HepG2 (cell line): ENCODE results near the gene TP53. TPM values are rescaled to one million over a fixed set of nuclear protein-coding genes. Genes with fewer than 3 reads are reported as not detected.

Experiments used
- ATF2 ChIP-seq: sonication (generic); formaldehyde crosslinking; IDR thresholded peaks from 2 replicates; pipeline ENCODE4 v1.4.0; 2020; ENCODE audit warnings: missing genetic modification reagents
- ERF ChIP-seq: IDR thresholded peaks from 2 replicates; pipeline ENCODE4 v1.6.1; 2018; ENCODE audit warnings: missing biosample characterization, missing genetic modification reagents
- FOXP1 ChIP-seq, 2 experiments: fragments of 450-650 bp in 1 of 2; IDR thresholded peaks; 2 replicates each; pipeline ENCODE4 v1.6.1; 2017 to 2018; ENCODE audit warnings: antibody characterized with exemption in 1 of 2
- HNRNPLL ChIP-seq: fragments of 200-400 bp; formaldehyde crosslinking; IDR thresholded peaks from 2 replicates; pipeline ENCODE4 v1.6.1; 2017; ENCODE audit warnings: mild to moderate bottlenecking, low read depth, low read length; ENCODE audit not compliant: poor library complexity, severe bottlenecking
- SMC3 ChIP-seq: IDR thresholded peaks from 2 replicates; pipeline ENCODE4 v1.6.1; 2011; ENCODE audit warnings: low read length, improper control_type of control experiment
- SOX13 ChIP-seq, 3 experiments: fragments of 450-650 bp in 1 of 3; sonication (generic) in 1 of 3; formaldehyde crosslinking in 1 of 3; IDR thresholded peaks in 2 of 3; conservative IDR thresholded peaks in 1 of 3; 2 replicates each; pipeline versions ENCODE4 v1.5.0 to v1.6.1; 2016 to 2020; ENCODE audit warnings: antibody characterized with exemption in 1 of 3, mild to moderate bottlenecking in 1 of 3, missing compliant biosample characterization in 1 of 3, missing genetic modification reagents in 1 of 3, moderate library complexity in 1 of 3
- THRA ChIP-seq: sonication (generic); formaldehyde crosslinking; IDR thresholded peaks from 2 replicates; pipeline ENCODE4 v1.4.0; 2020; ENCODE audit warnings: missing genetic modification reagents, borderline replicate concordance
- YEATS2 ChIP-seq: sonication (generic); formaldehyde crosslinking; IDR thresholded peaks from 2 replicates; pipeline ENCODE4 v1.4.0; 2020; ENCODE audit warnings: missing genetic modification reagents, borderline replicate concordance
- ZBTB39 ChIP-seq: sonication (generic); formaldehyde crosslinking; IDR thresholded peaks from 2 replicates; pipeline ENCODE4 v1.5.0; 2020; ENCODE audit warnings: missing genetic modification reagents
- ZNF124 ChIP-seq: sonication (generic); formaldehyde crosslinking; IDR thresholded peaks from 2 replicates; pipeline ENCODE4 v1.4.0; 2020; ENCODE audit warnings: missing genetic modification reagents
- ZNF160 ChIP-seq: sonication (generic); formaldehyde crosslinking; IDR thresholded peaks from 2 replicates; pipeline ENCODE4 v1.8.0; 2022; ENCODE audit warnings: mild to moderate bottlenecking, inconsistent platforms, missing genetic modification reagents
- ZNF570 ChIP-seq: sonication (generic); formaldehyde crosslinking; IDR thresholded peaks from 2 replicates; pipeline ENCODE4 v1.4.0; 2020; ENCODE audit warnings: mild to moderate bottlenecking, missing genetic modification reagents, borderline replicate concordance
- ZNF704 ChIP-seq: sonication (generic); formaldehyde crosslinking; IDR thresholded peaks from 2 replicates; pipeline ENCODE4 v1.8.1; 2023; ENCODE audit warnings: mild to moderate bottlenecking, inconsistent platforms, moderate library complexity, missing genetic modification reagents, borderline replicate concordance
- ZNF800 ChIP-seq: sonication (generic); formaldehyde crosslinking; IDR thresholded peaks from 2 replicates; pipeline ENCODE4 v1.4.0; 2020; ENCODE audit warnings: missing genetic modification reagents
- ZSCAN9 ChIP-seq: IDR thresholded peaks from 2 replicates; pipeline ENCODE4 v1.6.1; 2016; ENCODE audit warnings: borderline replicate concordance
- polyA plus RNA-seq, 8 experiments: library from polyadenylated mRNA; depleted of rRNA in 3 of 8; stranded (reverse) in 7 of 8; unstranded in 1 of 8; fragments of >200 nt; fragmentation: Illumina TruSeq in 4 of 8; extraction: Trizol in 4 of 8; gene quantifications; 2 replicates each; pipeline versions ENCODE4 v1.2.1 to v1.2.3, GENCODE V29; 2011 to 2016; ENCODE audit warnings: low read depth in 4 of 8, missing spikeins in 1 of 8, mixed read lengths in 1 of 8; ENCODE audit not compliant: insufficient read depth in 1 of 8
- total RNA-seq, 5 experiments: library from RNA; depleted of rRNA; stranded (reverse); fragments of >200 nt; fragmentation: Illumina TruSeq; extraction: Trizol; gene quantifications; 2 replicates each; pipeline ENCODE4 v1.2.3, GENCODE V29; 2016; ENCODE audit warnings: low read depth in 1 of 5

The TP53 gene
- total and polyA plus RNA-seq, 2 of the 13 experiments (the other 11 are each of a cell fraction or from before 2014, with no cell fraction given), result 17.1 to 29.9 TPM

- TF ChIP-seq ZBTB39 (CRISPR knock-in tag) (no peak), FOXP1 (IDR thresholded peaks at IDR 0.05) (no peak), FOXP1 (CRISPR knock-in tag; IDR thresholded peaks at IDR 0.05) (0 out of 2 replicates have a peak, but pooled peaks have one; percentile 9), THRA (0 out of 2 replicates have a peak, but pooled peaks have one; percentile 7), ATF2 (CRISPR knock-in tag) (no peak; the same call in 1 of the 2 replicates), ZSCAN9 (CRISPR knock-in tag) (peak; percentile 22; the same call in 1 of the 2 replicates), HNRNPLL (peak; percentile 64), YEATS2 (CRISPR knock-in tag) (peak; percentile 53; the same call in 1 of the 2 replicates), SMC3 (no peak), SOX13 (IDR thresholded peaks at IDR 0.05) (no peak), SOX13 (CRISPR knock-in tag; conservative IDR thresholded peaks at IDR 0.05 in 1 of 2, IDR thresholded peaks at IDR 0.05 in 1 of 2) (0 out of 4 replicates have a peak, but pooled peaks of 1 of the 2 experiments have one; percentile 26), ZNF800 (CRISPR knock-in tag) (no peak), ZNF570 (CRISPR knock-in tag) (no peak), ZNF124 (CRISPR knock-in tag) (0 out of 2 replicates have a peak, but pooled peaks have one; percentile 35), ZNF160 (CRISPR knock-in tag) (0 out of 2 replicates have a peak, but pooled peaks have one; percentile 2), ERF (CRISPR knock-in tag) (peak; percentile 56), ZNF704 (CRISPR knock-in tag) (no peak)
Measured at GRCh38 chr17:7685533-7686221, 1.6 kb downstream of the TP53 start (continued).
